Lung (tissue), 12 donors: Measurements from ENCODE around the gene CAMK2D. TPM values are rescaled to one million over a fixed set of nuclear protein-coding genes. Genes with fewer than 3 reads are reported as not detected.

Experiments
- ATAC-seq: fragments of 200-7000 bp; cut with Tn5 transposase; one replicate; pipeline ENCODE4 v1.9.1; 2020; ENCODE audit warnings: moderate number of reproducible peaks; ENCODE audit not compliant: insufficient read depth, low FRiP score
- DNase-seq, 3 donors: peaks; one replicate each; pipeline ENCODE4 v3.0.0-alpha.2; 2013 to 2017
- H3K27ac ChIP-seq, 2 donors: one replicate each; pipeline ENCODE4 v1.5.1; 2013; ENCODE audit warnings: mild to moderate bottlenecking in 2 of 2, moderate library complexity in 2 of 2, control low read depth in 1 of 2, inconsistent platforms in 1 of 2, low read depth in 1 of 2, low read length in 1 of 2
- H3K27me3 ChIP-seq, 3 donors: one replicate each; pipeline ENCODE4 v1.5.1; 2013; ENCODE audit warnings: low read length in 2 of 3; ENCODE audit not compliant: control insufficient read depth in 3 of 3, insufficient read depth in 3 of 3
- H3K36me3 ChIP-seq, 4 donors: one replicate each; pipeline ENCODE4 v1.5.1; 2013; ENCODE audit warnings: low read length in 4 of 4, mild to moderate bottlenecking in 1 of 4, moderate library complexity in 1 of 4; ENCODE audit not compliant: control insufficient read depth in 4 of 4, insufficient read depth in 4 of 4
- H3K4me1 ChIP-seq, 5 donors: one replicate each; pipeline ENCODE4 v1.5.1; 2013; ENCODE audit warnings: low read length in 5 of 5, mild to moderate bottlenecking in 2 of 5, moderate library complexity in 1 of 5; ENCODE audit not compliant: control insufficient read depth in 5 of 5, insufficient read depth in 5 of 5
- H3K4me3 ChIP-seq: one replicate; pipeline ENCODE4 v1.5.1; 2013; ENCODE audit warnings: mild to moderate bottlenecking, control low read depth, moderate library complexity
- H3K9ac ChIP-seq, 2 donors: one replicate each; pipeline ENCODE4 v1.5.1; 2013; ENCODE audit warnings: low read length in 2 of 2, control low read depth in 1 of 2; ENCODE audit not compliant: insufficient read depth in 1 of 2
- H3K9me3 ChIP-seq, 4 donors: one replicate each; pipeline ENCODE4 v1.5.1; 2013; ENCODE audit warnings: low read length in 3 of 4, mild to moderate bottlenecking in 1 of 4, moderate library complexity in 1 of 4; ENCODE audit not compliant: control insufficient read depth in 4 of 4, insufficient read depth in 3 of 4
- CTCF ChIP-seq: IDR thresholded peaks from 2 replicates; pipeline ENCODE4 v1.5.1; 2012; ENCODE audit warnings: mild to moderate bottlenecking; ENCODE audit errors: control extremely low read depth, extremely low read depth
- WGBS, 2 donors: extraction: QIAGEN DNeasy Blood & Tissue Kit; methylation state at CpG; one replicate each; pipeline ENCODE4 v1.1.7; 2013; 5-methylcytosine and 5-hydroxymethylcytosine counted together
- polyA plus RNA-seq, 2 donors: library from polyadenylated mRNA; stranded (reverse); fragments of 200-250 nt; gene quantifications; one replicate each; pipeline ENCODE4 v1.2.1, GENCODE V29; 2013
- total RNA-seq, 2 donors: library from RNA; depleted of rRNA in 1 of 2; stranded (reverse); fragments of >200 nt in 1 of 2; gene quantifications; one replicate each; pipeline ENCODE4 v1.2.1, GENCODE V29; 2014 to 2021
- donor health status: control.
- donor health status: control.
- donor health status: Bipolar disorder and iron deficiency.
- donor health status: healthy.
- donor health status: DM: yes; HTN: yes; CAD: no.

The CAMK2D gene
- total and polyA plus RNA-seq, 4 donors, result 11.9 to 98.2 (median 36.6) TPM

DNA sequence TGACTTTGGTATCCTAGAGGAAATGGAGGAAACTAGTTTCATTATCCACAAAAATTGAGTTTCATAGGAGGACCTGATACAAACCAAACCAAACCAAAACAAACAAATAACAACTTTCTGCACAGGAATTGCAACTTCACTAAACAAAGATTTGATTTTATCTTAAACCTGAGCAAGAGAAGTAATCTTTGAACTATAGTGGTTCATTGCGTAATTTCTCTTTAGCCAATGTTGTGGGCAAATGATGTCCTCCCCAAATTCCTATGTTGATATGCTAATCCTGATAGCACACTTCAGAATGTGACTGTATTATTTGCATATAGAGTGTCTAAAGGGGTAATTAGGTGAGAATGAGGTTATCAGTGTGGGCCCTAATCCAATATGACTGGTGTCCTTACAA, 102.4 kb downstream of the CAMK2D start:
- no peak for TF ChIP-seq CTCF
- Histone ChIP-seq H3K9me3 (no peaks in the 10 kb centered on the region), H3K4me3 (no peak overlapping the region), H3K36me3 (peaks cover 0 to 2% (median 0%) of the 10 kb centered on the region in 4 donors), H3K9ac (no peak overlapping the region), H3K27me3 (no peaks in the 10 kb centered on the region), H3K27ac (no peak overlapping the region), H3K4me1 (peaks cover 0 to 19% (median 4%) of the 10 kb centered on the region in 5 donors)
- WGBS, 2 donors, result 85 to 97% methylated on average over 1 of the region's 1 CpG
- ATAC-seq, result no peak
- DNase-seq, result no peak

DNA sequence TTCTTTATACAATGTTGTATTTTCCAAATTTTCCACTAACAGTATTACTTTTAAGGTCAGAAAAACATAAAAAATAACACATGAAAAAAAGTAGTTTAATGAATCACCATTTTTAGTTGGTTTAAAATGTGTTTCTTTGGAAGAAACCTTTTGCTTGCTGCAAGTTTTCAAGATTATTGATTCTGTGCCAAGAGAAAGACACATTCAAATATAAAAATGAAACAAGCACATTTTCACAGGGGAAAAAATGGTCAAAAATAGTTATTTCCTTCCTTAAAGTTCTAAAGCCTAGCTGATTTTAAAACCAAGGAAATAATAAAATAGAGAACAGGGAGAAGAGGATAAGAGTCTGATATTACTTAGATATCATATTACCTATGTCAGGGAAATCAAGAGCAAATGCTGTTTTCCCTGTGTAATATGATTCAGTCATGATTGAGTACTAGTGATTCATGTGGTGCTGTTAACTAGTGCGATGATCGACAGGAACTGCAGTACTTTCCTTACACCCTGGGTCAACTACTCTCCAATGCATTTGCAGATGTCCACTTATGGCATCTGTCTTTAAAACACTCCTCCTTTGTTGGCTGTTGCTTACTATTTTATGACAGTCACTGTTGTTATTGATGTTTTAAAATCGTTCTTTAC, 103.8 kb downstream of the CAMK2D start:
- peak in 1 of 3 donors; percentile 32 for DNase-seq
- no peaks in the 10 kb centered on the region for H3K9me3 ChIP-seq
- WGBS, 2 donors, result 52 to 71% methylated on average over 3 of the region's 3 CpGs
- TF ChIP-seq CTCF, result no peak
- H3K9ac ChIP-seq, result no peak overlapping the region
- no peak for ATAC-seq
- H3K4me1 ChIP-seq, result peaks cover 0 to 13% (median 0%) of the 10 kb centered on the region in 5 donors
- H3K27ac ChIP-seq, result peak overlapping the region in 1 of 2 donors; percentile 45
- no peaks in the 10 kb centered on the region for H3K27me3 ChIP-seq
- H3K36me3 ChIP-seq, result no peaks in the 10 kb centered on the region
- no peak overlapping the region for H3K4me3 ChIP-seq

GRCh38 chr4:113653871-113654270, 107.7 kb downstream of the CAMK2D start:
- no peak for TF ChIP-seq CTCF
- 92 to 94% methylated on average over 3 of the region's 3 CpGs for WGBS, 2 donors

GRCh38 chr4:113646442-113646822, 115.1 kb downstream of the CAMK2D start:
- WGBS, 2 donors, result 82 to 83% methylated on average over 2 of the region's 2 CpGs
- ATAC-seq (peak; percentile 30), DNase-seq (no peak)
- Histone ChIP-seq H3K27me3 (no peaks in the 10 kb centered on the region), H3K9me3 (no peaks in the 10 kb centered on the region), H3K36me3 (no peaks in the 10 kb centered on the region), H3K4me3 (no peak overlapping the region), H3K27ac (peak overlapping the region; percentile 1 to 57), H3K9ac (no peak overlapping the region), H3K4me1 (peaks cover 2 to 18% (median 10%) of the 10 kb centered on the region in 5 donors)
- TF ChIP-seq CTCF, result no peak

More at GRCh38 chr4:113653871-113654270, 107.7 kb downstream of the CAMK2D start:
- Histone ChIP-seq H3K27ac (no peak overlapping the region), H3K36me3 (no peaks in the 10 kb centered on the region), H3K9ac (no peak overlapping the region), H3K4me1 (peaks cover 0 to 15% (median 0%) of the 10 kb centered on the region in 5 donors), H3K9me3 (no peaks in the 10 kb centered on the region), H3K27me3 (no peaks in the 10 kb centered on the region), H3K4me3 (no peak overlapping the region)
- no peak for ATAC-seq
- no peak for DNase-seq
